Neural cell (in vitro differentiated cells): ENCODE data around the gene FAM171A2.

Experiments
- CTCF ChIP-seq: fragments of 450-650 bp; IDR thresholded peaks from 2 replicates; pipeline ENCODE4 v1.5.1; 2014; ENCODE audit warnings: antibody characterized with exemption, mild to moderate bottlenecking, moderate library complexity; ENCODE audit not compliant: poor library complexity, severe bottlenecking
- EP300 ChIP-seq: fragments of 450-650 bp; conservative IDR thresholded peaks from 2 replicates; pipeline ENCODE4 v1.6.1; 2014; ENCODE audit warnings: antibody characterized with exemption, mild to moderate bottlenecking, moderate library complexity; ENCODE audit not compliant: poor library complexity, severe bottlenecking
- EZH2 ChIP-seq: fragments of 200-600, 300-800 bp; shearing (Covaris generic), sonication (generic); IDR thresholded peaks from 2 replicates; pipeline ENCODE4 v1.6.1; 2014; ENCODE audit warnings: antibody characterized with exemption, low read length, borderline replicate concordance, mild to moderate bottlenecking; ENCODE audit not compliant: insufficient read depth, poor library complexity, severe bottlenecking
- MXI1 ChIP-seq: fragments of 450-650 bp; conservative IDR thresholded peaks from 2 replicates; pipeline ENCODE4 v1.6.1; 2014; ENCODE audit warnings: antibody characterized with exemption, mild to moderate bottlenecking; ENCODE audit not compliant: poor library complexity, severe bottlenecking
- POLR2AphosphoS5 ChIP-seq: IDR thresholded peaks from 2 replicates; pipeline ENCODE4 v1.6.1; 2012
- RAD21 ChIP-seq: fragments of 450-650 bp; conservative IDR thresholded peaks from 2 replicates; pipeline ENCODE4 v1.6.1; 2014; ENCODE audit warnings: antibody characterized with exemption, mild to moderate bottlenecking, moderate library complexity
- TAF1 ChIP-seq: IDR thresholded peaks from 2 replicates; pipeline ENCODE4 v1.6.1; 2012; ENCODE audit warnings: low read depth

- TF ChIP-seq CTCF (no peak), EP300 (no peak), TAF1 (no peak), EZH2 (no peak), POLR2AphosphoS5 (no peak), MXI1 (no peak), RAD21 (no peak)
Measured at GRCh38 chr17:44311562-44312181, 52.0 kb downstream of the FAM171A2 start.
